Breast epithelium (tissue), 3 donors: ENCODE data around the gene TRIO.
A peak's percentile ranks its signal among the peaks of the same experiment; 100 is the strongest.

Experiments
- POLR2A ChIP-seq: fragments of 450-650 bp; IDR thresholded peaks from one replicate; pipeline ENCODE4 v1.6.1; 2016; ENCODE audit warnings: antibody characterized with exemption, mild to moderate bottlenecking, moderate library complexity
- POLR2AphosphoS5 ChIP-seq, 3 donors: sonication (generic); formaldehyde crosslinking; IDR thresholded peaks; one replicate each; pipeline ENCODE4 v1.6.1; 2017; ENCODE audit warnings: antibody characterized with exemption in 3 of 3
- TF ChIP-seq, protein P1 (sequence below), 3 donors: fragments of 450-650 bp; IDR thresholded peaks; one replicate each; pipeline ENCODE4 v1.5.1; 2016 to 2017; ENCODE audit warnings: antibody characterized with exemption in 3 of 3, mild to moderate bottlenecking in 3 of 3, moderate library complexity in 3 of 3

DNA sequence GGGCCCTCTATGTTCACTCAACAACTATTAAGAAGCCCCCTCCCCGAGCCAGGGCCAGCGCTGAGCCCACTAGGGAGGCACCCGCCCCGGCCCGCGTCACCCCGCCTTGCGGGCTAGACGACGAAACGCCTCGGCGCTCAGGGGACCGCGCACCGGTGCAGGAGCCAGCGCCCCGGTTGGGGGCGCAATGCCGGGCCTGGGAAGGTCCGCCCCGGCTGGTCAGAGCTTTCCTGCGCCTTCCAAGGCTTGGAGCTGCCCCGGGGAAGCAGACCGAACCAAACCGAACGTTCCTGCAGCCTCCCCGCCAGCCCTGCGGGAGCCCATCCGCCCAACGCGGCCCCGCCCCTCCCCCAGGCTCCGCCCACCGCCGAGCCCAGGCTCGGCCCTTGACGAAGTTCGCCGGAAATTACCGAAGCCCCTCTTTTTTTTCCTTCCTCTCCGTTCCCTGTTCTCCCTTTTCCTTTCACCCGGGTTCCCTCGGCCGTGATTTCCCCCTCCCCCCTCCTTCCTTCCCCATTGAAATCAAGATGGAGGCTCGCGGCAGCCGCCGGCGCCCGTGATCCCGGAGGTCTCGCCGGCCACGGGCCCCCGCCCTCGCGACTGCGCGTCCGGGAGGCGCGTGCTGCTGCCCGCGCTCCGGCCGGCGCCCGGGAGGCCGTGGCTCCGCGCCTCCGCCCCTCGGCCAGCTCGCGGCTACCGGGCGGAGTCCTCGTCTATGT, at the start of gene TRIO:
- TF ChIP-seq, protein P1, sequence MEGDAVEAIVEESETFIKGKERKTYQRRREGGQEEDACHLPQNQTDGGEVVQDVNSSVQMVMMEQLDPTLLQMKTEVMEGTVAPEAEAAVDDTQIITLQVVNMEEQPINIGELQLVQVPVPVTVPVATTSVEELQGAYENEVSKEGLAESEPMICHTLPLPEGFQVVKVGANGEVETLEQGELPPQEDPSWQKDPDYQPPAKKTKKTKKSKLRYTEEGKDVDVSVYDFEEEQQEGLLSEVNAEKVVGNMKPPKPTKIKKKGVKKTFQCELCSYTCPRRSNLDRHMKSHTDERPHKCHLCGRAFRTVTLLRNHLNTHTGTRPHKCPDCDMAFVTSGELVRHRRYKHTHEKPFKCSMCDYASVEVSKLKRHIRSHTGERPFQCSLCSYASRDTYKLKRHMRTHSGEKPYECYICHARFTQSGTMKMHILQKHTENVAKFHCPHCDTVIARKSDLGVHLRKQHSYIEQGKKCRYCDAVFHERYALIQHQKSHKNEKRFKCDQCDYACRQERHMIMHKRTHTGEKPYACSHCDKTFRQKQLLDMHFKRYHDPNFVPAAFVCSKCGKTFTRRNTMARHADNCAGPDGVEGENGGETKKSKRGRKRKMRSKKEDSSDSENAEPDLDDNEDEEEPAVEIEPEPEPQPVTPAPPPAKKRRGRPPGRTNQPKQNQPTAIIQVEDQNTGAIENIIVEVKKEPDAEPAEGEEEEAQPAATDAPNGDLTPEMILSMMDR (IDR thresholded peaks at IDR 0.05) = peak in 2 of 3 donors; percentile 37 to 45
- TF ChIP-seq POLR2AphosphoS5 (IDR thresholded peaks at IDR 0.05) (peak; percentile 13 to 56 (median 18)), POLR2A (peak; percentile 21)
